GM21825 (cell line): ENCODE measurements around the gene STK10.
A peak's percentile ranks its signal among the peaks of the same experiment; 100 is the strongest.

Source experiments
- ATAC-seq: cut with Tn5 transposase; IDR thresholded peaks from one replicate; pipeline ENCODE4 v1.9.1; 2021; ENCODE audit warnings: mild to moderate bottlenecking, moderate library complexity; ENCODE audit not compliant: unreplicated experiment

Gene STK10

DNA sequence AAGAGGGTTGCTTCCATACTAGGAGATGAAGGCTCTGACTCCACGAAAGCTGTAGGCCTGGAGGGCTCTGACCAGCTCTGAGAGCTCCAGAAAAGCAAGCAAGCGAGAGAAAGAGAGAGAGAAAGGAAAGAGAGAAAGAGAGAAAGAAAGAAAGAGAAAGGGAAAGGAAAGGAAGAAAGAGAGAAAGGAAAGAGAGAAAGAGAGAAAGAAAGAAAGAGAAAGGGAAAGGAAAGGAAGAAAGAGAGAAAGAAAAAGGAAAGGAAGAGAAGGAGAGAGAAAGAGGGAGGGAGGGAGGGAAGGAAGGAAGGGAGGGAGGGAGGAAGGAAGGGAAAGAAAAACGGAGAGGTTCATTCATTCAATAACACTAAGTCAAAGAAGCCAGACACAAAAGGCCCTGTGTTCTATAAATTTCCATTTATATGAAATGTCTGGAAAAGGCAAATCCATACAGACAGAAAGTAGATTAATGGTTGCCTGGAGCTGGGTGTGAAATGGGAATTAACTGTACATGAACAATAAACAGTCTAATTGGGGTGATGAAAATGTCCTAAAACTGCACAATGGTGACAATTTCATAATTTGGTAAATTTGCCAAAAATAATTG lies 1.8 kb upstream of the STK10 start:
- ATAC-seq = no peak

DNA sequence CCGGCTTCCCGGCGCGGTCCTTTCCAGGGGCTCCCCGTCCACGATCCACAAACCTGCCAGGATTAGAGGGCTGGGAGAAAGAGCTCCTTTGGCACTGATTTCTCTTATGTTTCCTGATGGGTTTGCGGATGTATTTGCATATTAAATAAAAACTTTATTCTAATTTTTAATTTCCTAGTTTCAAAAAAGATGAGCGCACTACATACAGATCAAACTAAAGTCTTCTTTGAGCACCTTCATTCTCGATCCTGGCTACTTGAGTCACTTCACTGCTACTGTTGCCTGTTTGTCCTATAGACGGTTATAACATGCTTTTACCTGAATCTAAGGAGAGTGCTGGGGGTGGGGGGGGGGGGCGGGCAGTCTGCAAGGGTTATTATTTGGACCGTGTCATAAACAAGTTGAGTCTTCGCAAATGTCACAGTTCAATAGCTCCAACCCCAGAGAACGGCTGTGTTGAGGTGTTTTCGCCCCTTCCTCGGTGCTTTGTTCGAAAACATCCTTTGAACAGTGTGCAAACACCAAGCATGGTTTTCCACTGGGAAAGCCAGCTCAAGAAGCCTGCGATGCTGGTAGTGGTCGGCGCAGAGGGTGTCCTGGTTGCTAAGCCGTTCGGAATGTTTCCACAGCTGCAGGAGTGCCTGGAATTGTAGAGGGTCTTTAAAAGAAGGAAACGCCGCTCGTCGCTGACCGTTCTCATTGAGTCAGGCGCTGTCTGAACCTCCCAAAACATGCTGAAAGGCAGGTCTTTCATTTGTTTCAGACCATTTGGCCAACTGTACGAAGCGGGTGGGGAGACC lies 1.1 kb upstream of the STK10 start:
- no peak for ATAC-seq

DNA sequence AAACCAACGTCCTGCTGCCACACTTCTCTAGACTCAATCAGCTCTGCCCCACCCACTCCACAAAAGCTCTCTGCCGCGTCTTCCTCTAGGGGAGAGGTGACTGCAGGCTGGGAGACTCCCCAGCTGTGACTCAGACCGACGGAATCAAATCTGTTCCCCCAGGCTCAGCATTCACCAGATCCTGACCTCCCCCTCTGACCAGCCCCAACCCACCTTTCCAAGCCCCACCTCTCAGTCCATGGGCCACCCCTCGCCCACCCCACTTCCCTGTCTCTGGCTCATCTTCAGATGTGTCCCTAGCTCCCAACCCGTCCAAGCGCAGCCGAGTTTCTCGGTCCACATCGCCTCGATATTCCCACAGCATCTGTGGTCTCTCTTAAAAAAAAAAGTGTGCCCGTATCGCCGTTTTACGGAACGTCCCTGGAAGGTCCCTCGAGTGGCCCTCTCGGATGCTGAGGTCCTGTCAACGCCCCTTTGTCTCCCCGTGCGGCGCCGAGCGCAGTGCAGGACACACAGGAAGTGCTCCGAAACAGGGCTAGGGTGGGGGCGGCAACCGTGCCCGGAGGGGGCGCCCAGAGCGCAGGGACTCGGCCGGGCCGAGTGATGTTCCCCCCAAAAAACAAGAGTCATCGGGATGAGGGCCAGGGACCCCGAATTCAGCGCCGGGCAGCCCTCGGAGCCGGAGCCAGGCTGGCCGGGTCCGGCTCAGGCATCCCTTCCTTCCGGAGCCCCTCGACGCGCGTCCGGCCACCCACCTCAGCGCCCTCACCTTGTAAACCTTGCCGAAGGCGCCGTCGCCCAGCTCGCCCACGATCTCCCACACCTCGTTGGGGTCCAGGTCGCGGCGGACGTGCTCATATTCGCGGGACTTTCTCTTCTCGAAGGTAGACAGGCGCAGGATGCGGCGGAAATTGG lies 649 bp downstream of the STK10 start:
- peak; percentile 23 for ATAC-seq

DNA sequence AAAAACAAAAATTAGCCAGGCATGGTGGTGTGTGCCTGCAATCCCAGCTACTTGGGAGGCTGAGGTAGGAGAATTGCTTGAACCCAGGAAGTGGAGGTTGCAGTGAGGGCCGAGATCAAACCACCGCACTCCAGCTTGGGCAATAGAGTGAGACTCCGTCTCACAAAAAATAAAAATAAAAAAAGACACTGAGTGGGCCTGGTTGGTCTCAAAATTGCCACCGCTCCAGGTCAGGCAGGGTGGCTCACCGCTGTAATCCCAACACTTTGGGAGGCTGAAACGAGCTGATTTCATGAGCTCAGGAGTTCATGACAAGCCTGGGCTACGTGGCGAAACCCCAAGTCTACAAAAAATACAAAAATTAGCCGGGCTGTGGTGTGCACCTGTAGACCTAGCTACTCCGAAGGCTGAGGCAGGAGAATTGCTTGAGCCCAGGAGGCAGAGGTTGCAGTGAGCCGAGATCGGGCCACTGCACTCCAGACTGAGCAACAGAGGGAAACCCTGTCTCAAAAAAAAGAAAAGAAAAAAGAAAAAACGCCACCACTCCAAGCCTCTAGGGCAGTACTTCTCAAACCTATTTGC lies 1.8 kb downstream of the STK10 start:
- no peak for ATAC-seq

DNA sequence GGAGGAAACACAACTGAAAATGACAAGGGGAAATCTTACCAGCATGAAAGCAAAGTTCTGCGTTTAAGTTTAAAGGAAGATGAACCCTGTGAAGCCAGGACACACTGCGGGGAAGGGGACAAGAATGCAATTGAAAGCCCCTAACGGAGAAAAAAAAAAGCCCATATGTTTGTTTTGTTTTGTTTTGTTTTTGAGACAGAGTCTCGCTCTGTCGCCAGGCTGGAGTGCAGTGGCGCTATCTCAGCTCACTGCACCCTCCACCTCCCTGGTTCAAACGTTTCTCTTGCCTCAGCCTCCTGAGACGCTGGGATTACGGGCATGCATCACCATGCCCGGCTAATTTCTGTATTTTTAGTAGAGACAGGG lies 2.9 kb downstream of the STK10 start:
- ATAC-seq = no peak

DNA sequence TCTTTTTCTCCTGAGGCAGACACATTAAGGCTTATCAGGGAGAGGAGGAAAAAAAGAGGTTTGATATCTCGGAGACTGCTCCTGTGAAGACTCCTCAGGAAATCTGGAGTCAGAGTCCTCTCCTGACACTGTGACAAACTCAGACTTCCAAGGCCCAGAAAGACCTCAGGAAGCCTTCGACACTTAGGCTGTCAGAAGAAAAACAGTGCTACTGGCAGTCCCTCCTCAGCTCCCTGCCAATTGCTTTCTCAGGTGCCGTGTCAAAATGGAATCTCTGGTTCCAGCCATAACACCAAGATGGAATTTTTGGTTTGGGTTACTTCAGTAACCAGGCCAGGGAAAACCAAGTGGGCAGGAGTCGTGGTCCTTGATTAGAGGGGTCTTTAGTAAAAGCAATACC lies 4.1 kb downstream of the STK10 start:
- ATAC-seq = no peak

DNA sequence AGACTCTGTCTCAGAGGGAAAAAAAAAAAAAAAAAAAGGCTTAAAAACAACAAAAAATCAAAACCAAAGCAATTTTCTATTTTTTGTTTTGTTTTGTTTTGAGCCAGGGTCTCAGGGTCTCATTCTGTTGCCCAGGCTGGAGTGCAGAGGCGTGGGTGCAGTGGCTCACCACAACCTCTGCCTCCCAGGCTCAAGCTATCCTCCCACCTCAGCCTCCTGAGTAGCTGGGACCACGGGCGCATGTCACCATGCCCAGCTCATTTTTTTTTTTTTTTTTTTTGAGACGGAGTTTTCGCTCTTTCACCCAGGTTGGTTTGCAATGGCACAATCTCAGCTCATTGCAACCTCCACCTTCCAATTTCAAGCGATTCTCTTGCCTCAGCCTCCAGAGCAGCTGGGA lies 5.7 kb downstream of the STK10 start:
- no peak for ATAC-seq

DNA sequence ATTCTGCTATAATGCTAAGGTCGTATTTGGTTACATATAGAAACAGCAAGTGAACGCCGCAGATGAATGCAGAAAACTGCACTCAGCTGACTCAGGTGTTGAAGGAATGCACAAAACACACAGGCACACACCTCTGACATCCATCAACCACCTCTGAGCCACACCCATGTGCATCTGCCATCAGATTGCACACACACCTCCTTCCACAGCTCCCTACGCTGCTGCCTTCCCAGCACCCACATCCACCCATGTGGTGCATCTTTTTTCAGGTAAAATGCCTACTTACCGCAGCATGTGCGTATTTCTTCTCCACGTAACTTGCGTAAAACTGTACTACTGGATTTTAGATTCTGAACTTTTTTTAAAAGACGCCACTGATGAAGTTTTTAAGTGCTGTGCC lies 7.1 kb downstream of the STK10 start:
- no peak for ATAC-seq

DNA sequence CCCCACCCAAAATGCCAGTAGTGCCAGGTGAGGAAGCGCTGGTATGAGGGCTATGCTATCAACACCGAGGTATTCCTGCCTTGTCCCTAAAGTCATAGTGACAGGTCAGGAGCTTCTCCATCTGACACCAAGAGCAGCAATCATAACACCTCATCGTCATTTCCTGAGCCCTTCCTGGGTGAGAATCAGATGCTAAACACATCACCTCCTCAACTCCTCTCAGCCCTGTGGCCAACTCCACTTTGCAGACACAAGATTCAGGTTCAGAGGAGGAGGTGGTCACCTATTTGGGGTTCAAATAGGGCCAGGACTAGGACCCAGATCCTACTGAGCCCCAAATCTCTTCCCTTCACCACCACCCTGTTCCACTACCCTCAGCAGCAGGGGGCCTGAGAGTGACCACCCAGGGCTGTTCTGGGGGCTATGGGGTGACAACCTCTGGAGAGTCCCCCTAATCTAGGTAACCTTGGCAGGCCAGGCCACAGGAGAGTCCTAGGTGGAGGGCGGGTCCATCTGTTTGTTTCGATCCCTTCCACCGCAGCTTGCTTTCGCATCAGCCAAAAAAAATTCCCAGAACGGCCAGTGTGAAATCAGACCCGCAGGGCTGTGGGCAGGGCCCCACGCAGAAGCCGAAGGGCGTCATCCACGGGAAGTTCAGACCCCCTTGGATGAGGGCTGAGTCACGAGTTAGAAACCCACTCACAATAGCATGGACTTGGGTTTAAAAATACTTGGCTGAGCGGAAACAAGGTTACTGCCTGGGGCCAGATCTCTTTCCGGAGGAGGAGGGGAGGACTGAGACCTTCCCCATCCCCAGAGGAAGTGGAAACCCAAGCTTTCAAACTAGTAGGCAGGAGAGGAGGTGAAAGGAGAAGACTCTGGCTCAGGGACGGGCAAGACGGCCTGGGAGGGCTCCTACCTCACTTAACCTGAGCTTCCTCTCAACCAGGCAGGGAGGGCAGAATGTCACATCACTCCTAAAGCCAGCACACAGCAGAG lies 8.7 kb downstream of the STK10 start:
- ATAC-seq = peak; percentile 33

DNA sequence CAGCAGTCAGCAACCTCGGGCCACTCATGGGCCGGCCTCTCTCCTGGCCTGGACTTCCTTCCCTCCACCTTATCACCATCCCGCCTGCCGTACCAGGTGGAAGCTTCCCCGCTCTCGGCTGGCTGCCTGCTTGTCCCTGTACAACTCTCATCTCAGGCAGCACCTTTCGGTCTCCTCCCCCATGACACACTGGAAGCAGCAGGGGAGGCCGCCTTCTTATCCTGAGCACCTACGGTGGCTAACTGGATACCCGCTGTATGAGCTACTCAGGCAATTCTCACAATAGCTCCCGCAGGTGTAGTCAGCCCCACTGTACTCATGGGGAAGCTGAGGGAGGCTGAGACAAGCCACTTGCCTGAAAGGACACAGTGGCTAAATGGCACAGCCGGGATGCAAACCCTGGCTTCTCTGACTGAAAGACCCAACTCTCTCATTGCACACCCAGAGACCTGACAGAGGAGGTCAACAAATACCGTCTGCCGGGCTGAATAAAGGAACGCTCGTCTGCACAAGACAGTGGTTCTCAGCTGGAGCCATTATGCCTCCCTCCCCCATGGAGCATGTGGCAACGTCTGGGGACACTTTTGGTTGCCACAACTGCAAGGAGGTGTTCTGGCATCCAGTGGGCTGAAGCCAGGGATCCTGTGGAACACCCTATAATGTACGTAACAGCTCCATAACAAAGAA lies 9.6 kb downstream of the STK10 start:
- ATAC-seq = no peak

DNA sequence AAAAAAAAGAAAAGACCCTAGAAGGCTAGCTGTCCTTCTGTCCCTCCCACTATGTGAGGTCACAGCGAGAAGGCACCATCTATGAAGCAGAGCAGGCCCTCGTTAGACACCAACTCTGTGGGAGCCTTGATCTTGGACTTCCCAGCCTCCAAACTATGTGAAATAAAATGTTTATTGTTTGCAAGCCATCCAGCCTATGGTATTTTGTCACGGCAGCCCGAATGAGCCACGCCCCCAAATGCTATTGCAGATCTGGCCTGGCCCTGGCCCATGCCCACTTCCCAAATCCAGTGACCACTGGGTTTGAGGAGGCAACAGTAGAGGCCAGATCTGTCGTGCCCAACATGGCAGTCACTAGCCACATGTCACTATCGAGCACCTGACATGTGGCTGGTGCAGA lies 10.8 kb downstream of the STK10 start:
- ATAC-seq = no peak

DNA sequence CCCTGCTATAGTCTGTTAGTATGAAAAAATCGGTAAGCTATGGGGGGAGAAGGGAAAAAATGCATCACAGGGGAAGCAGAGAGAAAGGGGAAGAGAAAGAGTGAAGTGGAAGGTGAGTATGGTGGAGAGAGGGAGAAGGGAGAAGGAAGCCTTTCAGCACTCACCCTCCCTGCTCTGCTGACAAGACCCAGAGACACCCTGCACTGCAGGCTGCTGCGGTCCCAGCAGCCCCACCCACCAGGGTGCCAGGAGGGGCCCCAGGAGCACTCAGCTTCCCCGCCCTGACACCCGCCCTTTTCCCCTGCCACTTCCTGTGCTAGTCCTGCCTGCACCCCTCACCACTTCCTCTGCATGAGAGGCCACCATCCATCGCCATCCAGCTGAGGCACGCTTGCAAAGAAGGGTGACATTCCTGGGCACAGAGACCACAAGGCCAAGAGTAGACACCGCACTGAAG lies 12.7 kb downstream of the STK10 start:
- peak; percentile 44 for ATAC-seq

DNA sequence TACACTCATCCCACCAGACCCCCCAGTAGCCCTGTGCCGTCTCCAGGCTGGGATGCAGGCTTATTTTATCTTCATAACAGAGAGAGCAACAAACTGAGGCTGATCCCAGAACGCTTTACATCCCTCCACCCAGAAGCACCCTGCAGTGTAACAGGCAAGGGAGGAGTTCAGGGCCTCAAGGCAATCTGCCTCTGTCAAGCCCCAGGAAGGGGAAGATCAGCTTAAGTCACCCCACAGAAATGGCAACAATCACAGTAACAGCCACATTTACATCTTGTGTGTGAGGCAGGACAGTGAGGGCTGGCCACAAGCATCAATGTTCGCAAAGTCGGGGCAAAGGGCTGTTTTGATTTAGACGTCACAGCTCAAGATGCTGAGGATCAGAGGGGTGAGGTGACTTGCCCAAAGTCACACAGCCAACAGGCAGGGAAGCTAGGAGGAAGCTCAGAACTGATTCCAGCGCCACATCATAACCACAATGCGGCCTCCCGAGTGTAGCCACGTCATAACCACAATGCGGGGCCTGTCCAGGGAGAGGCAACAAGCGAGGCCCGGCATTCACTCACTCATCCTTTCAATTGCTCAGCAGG lies 14.4 kb downstream of the STK10 start:
- ATAC-seq = no peak

DNA sequence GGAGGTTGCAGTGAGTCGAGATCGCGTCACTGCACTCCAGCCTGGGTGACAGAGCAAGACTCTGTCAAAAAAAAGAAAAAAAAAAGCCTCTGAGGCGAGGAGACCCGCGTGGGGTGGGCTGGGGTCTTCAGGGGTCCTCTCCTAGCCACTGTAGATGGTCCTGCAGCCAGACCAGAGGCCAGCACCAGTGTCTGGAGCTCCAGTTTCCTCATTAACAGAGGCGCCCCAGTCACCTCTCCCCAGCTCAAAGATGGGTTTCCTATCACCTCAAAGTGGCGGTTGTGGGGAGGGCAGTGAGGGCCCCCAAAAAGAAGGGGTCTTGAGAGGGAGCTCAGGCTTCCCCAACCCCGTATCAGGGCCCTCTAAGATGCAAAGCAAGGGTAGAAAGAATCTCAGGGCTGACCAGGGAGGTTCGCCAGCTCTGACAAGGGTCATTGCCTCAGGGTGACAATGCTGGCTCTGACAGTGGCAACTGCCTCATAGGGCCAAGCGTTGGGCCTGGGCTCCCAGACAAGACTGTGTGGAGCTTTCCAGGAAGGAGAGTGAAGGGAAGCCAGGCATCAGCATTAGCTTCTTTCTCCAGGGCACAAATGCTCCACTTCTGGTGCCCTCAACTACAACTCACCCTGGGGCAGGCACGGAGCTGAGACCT lies 15.0 kb downstream of the STK10 start:
- no peak for ATAC-seq

DNA sequence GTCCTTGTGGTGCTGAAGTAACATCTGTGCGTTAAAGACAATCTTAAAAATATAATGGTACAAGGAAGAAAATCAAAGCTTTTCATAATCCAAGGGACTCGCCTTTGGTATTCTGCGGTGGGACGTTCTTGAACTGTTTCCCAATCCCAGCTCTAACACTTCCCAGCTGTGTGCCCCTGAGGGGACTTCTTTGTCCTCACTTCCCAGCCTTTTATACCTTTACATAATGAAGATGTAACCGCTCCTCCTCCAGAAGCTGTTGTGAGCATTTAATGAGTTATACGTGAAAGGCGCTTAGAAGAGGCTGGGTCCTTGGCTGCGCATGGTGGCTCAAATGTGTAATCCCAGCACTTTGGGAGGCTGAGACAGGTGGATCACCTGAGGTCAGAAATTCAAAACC lies 16.9 kb downstream of the STK10 start:
- no peak for ATAC-seq

DNA sequence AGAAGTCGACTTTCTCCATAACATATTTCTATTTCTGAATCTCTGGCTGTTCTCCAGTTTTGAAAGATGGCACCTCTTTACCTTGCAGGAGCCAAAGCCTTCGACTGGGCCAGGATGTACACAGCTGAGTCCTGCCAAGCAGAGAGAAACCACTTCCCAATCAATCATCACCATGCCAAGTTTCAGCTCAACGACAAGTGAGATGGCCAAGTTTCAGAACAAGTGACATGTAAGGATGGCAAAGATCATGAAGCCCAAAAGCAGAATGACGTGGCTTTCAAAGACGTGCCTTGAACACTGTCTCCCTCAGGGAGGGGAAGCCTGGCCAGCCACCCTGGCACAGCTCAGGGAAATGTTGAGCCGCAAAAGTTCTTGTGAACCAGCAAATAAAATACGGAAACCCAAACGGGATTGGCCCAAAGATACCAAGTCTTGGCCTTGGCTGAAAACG lies 17.7 kb downstream of the STK10 start:
- no peak for ATAC-seq

DNA sequence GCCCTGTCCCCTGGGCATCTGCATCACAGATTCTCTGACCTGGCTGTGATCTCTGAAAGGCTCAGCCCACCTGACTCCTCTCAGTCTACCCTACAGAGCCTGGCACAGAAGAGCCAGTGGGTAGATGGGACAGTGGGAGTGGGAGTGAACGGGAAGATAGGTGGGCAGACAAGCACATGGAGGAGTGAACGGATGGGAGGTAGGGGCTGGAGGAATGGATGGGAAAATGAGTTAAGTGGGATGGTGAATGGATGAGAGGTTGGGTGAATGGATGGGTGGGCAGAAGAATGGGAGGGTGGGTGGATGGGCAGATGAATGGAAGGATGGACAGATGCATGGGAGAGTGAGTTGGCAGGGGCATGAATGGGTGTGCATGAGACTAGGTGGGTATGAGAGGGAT lies 18.8 kb downstream of the STK10 start:
- no peak for ATAC-seq

DNA sequence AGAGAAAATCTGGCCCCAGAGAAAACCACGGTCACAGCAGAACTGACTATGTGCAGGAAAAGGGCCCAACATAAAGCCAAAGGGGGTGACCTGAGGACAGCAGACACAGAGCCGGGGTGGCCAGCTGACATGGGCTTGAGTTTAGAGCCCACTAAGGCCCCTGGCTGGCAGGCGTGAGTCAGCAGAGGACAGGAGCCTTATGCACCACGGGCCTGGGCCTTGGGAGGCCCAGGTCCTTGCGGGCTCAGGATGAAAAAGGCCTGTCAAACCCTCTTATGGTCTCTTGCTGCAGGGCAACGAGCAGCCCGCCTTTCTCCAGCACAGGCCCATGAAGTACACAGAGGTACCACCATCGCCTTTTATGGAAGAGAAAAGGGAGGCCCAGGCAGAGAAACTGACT lies 19.7 kb downstream of the STK10 start:
- ATAC-seq = no peak

DNA sequence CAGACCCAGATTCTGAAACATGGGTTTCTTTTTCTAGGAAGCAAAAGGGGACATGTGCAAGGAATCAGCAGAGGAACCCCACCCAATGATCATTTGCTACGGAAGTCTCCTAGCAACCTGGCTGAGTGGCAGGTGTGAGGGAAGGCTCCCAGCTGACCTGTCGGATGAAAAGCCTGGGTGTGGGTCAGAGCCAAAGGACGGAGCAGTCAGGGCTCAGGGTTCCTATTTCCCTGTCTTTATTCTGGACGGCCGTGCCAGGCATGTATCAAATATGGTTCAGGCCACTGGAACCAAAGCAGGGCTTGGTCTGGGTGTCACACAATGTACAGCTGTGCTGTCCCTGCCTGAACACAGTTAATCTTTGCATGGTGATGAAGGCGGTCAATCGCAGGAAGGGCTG lies 20.1 kb downstream of the STK10 start:
- ATAC-seq = no peak
